ENCODE data around the gene AIFM2. TPM values are rescaled to one million over a fixed set of nuclear protein-coding genes. Genes with fewer than 3 reads are reported as not detected.

The AIFM2 gene
- polyA plus RNA-seq, 3 donors = 0.28 to 2.1 (median 0.41) TPM

- Histone ChIP-seq H3K9me3 (replicated peaks in 1 of 2; ENCODE audit: control insufficient read depth in 1 of 2, insufficient read depth in 1 of 2, low read length in 2 of 2) (no peaks in the 10 kb centered on the region), H3K4me3 (replicated peaks in 1 of 3; ENCODE audit: low read depth in 2 of 3, low read length in 3 of 3) (no peak overlapping the region), H3K36me3 (replicated peaks in 1 of 2; ENCODE audit: control insufficient read depth in 1 of 2, insufficient read depth in 2 of 2, low read length in 2 of 2) (peaks cover 0 to 10% of the 10 kb centered on the region in 2 donors), H3K27ac (ENCODE audit: low read depth in 1 of 2, low read length in 2 of 2) (no peak overlapping the region), H3K4me1 (ENCODE audit: control insufficient read depth in 1 of 2, insufficient read depth in 2 of 2, low read length in 2 of 2) (no peaks in the 10 kb centered on the region), H3K27me3 (ENCODE audit: control insufficient read depth in 2 of 2, insufficient read depth in 2 of 2, low read length in 2 of 2) (no peaks in the 10 kb centered on the region), H3K9ac (ENCODE audit: insufficient read depth, low read length, poor library complexity, severe bottlenecking) (no peak overlapping the region), H3K79me2 (ENCODE audit: insufficient read depth, low read length) (no peaks in the 10 kb centered on the region), H4K20me1 (ENCODE audit: insufficient read depth, low read length) (no peaks in the 10 kb centered on the region), H3K4me2 (replicated peaks; ENCODE audit: extremely low read depth, low read length, poor library complexity, severe bottlenecking) (no peak overlapping the region), H2AFZ (ENCODE audit: insufficient read depth, low read depth, low read length, poor library complexity, severe bottlenecking) (no peak overlapping the region)
- no CpG with 5 or more reads among the region's 3 CpGs for WGBS (ENCODE audit: insufficient coverage)
- Mint-ChIP-seq H3K4me1 (no peaks in the 10 kb centered on the region), H3K36me3 (peaks cover 3 to 12% of the 10 kb centered on the region in 2 donors), H3K4me3 (no peak overlapping the region), H3K27me3 (ENCODE audit: low read depth in 3 of 3) (peaks cover 1 to 3% (median 2%) of the 10 kb centered on the region in 3 donors), H3K27ac (no peak overlapping the region), H3K9me3 (peaks cover 0 to 3% (median 0%) of the 10 kb centered on the region in 7 donors)
- no peak for TF ChIP-seq CTCF (IDR thresholded peaks at IDR 0.05)
- DNase-seq = no peak
- intact Hi-C loops (cut with micrococcal nuclease) = no loop called here
These were observed 34.4 kb downstream of the AIFM2 start for GRCh38 chr10:70098271-70098670.

GRCh38 chr10:70097459-70097858 is 35.2 kb downstream of the AIFM2 start:
- H3K27ac Mint-ChIP-seq = no peak overlapping the region
- no peak overlapping the region for H3K4me2 ChIP-seq (replicated peaks; ENCODE audit: extremely low read depth, low read length, poor library complexity, severe bottlenecking)
- no peak overlapping the region for H3K4me3 Mint-ChIP-seq
- H3K27me3 ChIP-seq (ENCODE audit: control insufficient read depth in 2 of 2, insufficient read depth in 2 of 2, low read length in 2 of 2) = no peaks in the 10 kb centered on the region
- H3K4me3 ChIP-seq (replicated peaks in 1 of 3; ENCODE audit: low read depth in 2 of 3, low read length in 3 of 3) = no peak overlapping the region
- no peaks in the 10 kb centered on the region for H3K4me1 Mint-ChIP-seq
- no peak overlapping the region for H3K9ac ChIP-seq (ENCODE audit: insufficient read depth, low read length, poor library complexity, severe bottlenecking)
- no peaks in the 10 kb centered on the region for H4K20me1 ChIP-seq (ENCODE audit: insufficient read depth, low read length)
- peaks cover 0 to 3% (median 0%) of the 10 kb centered on the region in 7 donors for H3K9me3 Mint-ChIP-seq
- intact Hi-C loops (cut with micrococcal nuclease) = no loop called here
- H3K36me3 ChIP-seq (replicated peaks in 1 of 2; ENCODE audit: control insufficient read depth in 1 of 2, insufficient read depth in 2 of 2, low read length in 2 of 2) = peaks cover 0 to 12% of the 10 kb centered on the region in 2 donors
- no peak for DNase-seq
- H3K9me3 ChIP-seq (replicated peaks in 1 of 2; ENCODE audit: control insufficient read depth in 1 of 2, insufficient read depth in 1 of 2, low read length in 2 of 2) = no peaks in the 10 kb centered on the region
- H3K4me1 ChIP-seq (ENCODE audit: control insufficient read depth in 1 of 2, insufficient read depth in 2 of 2, low read length in 2 of 2) = no peaks in the 10 kb centered on the region
- peaks cover 1 to 3% (median 2%) of the 10 kb centered on the region in 3 donors for H3K27me3 Mint-ChIP-seq (ENCODE audit: low read depth in 3 of 3)
- H2AFZ ChIP-seq (ENCODE audit: insufficient read depth, low read depth, low read length, poor library complexity, severe bottlenecking) = no peak overlapping the region
- H3K79me2 ChIP-seq (ENCODE audit: insufficient read depth, low read length) = no peaks in the 10 kb centered on the region
- peaks cover 5 to 12% of the 10 kb centered on the region in 2 donors for H3K36me3 Mint-ChIP-seq
- H3K27ac ChIP-seq (ENCODE audit: low read depth in 1 of 2, low read length in 2 of 2) = no peak overlapping the region
- no peak for TF ChIP-seq CTCF (IDR thresholded peaks at IDR 0.05)
